ENCODE measurements around the gene FIP1L1. TPM values are rescaled to one million over a fixed set of nuclear protein-coding genes. Genes with fewer than 3 reads are reported as not detected.
A peak's percentile ranks its signal among the peaks of the same experiment; 100 is the strongest.

FIP1L1 gene
- total and polyA plus RNA-seq, 9 of the 15 experiments (the other 6 are each of a cell fraction or from before 2014, with no cell fraction given): 34.6 to 137 (median 72.0) TPM

GRCh38 chr4:53377319-53378170 is at the start of gene FIP1L1 (continued):
- TF ChIP-seq ZNF609 (CRISPR knock-in tag; IDR thresholded peaks at IDR 0.05; ENCODE audit: borderline replicate concordance) (no peak), ZNF551 (CRISPR knock-in tag; IDR thresholded peaks at IDR 0.05) (no peak), GTF2A2 (tag; IDR thresholded peaks at IDR 0.05) (no peak), ZNF134 (CRISPR knock-in tag; conservative IDR thresholded peaks at IDR 0.05) (no peak), TEAD4 (IDR thresholded peaks at IDR 0.05; ENCODE audit: low read length) (no peak), TEAD4 (CRISPR knock-in tag; IDR thresholded peaks at IDR 0.05; ENCODE audit: borderline replicate concordance) (no peak), STAT5B (CRISPR knock-in tag; IDR thresholded peaks at IDR 0.05) (no peak), GATA2 (CRISPR knock-in tag; IDR thresholded peaks at IDR 0.05) (no peak), USF2 (CRISPR knock-in tag; IDR thresholded peaks at IDR 0.05) (no peak), HNRNPLL (IDR thresholded peaks at IDR 0.05; ENCODE audit: low read depth, low read length, poor library complexity, severe bottlenecking) (peak; percentile 75), HEY1 (CRISPR knock-in tag; IDR thresholded peaks at IDR 0.05; ENCODE audit: borderline replicate concordance) (no peak), BRD4 (IDR thresholded peaks at IDR 0.05) (no peak), ATF3 (IDR thresholded peaks at IDR 0.05) (no peak), ATF3 (CRISPR knock-in tag; conservative IDR thresholded peaks at IDR 0.05) (no peak), ZBTB1 (CRISPR knock-in tag; IDR thresholded peaks at IDR 0.05; ENCODE audit: borderline replicate concordance, low read depth) (peak; percentile 81), ZNF280A (IDR thresholded peaks at IDR 0.05; ENCODE audit: low read depth, partially characterized antibody) (no peak), SLC30A9 (CRISPR knock-in tag; IDR thresholded peaks at IDR 0.05) (no peak), MTA3 (IDR thresholded peaks at IDR 0.05; ENCODE audit: borderline replicate concordance) (peak; percentile 53; the same call in 1 of the 2 replicates), CBX8 (IDR thresholded peaks at IDR 0.05; ENCODE audit: borderline replicate concordance, extremely low read depth, low read depth, low read length, poor library complexity, severe bottlenecking) (no peak)

Measured in K562 (cell line).